ENCODE measurements around the gene KBTBD13.
"Not testable (repeated sequence)": the region's sequence is repeated elsewhere in the genome, so short reads cannot be mapped to it uniquely, and the experiment has no call there.

The KBTBD13 gene

GRCh38 chr15:65091946-65092770, 15.6 kb downstream of the KBTBD13 start:
- no peak for DNase-seq

GRCh38 chr15:65092911-65093792, 16.6 kb downstream of the KBTBD13 start:
- DNase-seq, result no peak

- DNase-seq, result not testable (repeated sequence)
These were observed 17.2 kb downstream of the KBTBD13 start for GRCh38 chr15:65093793-65094170.

- no peak for DNase-seq
These were observed 17.9 kb downstream of the KBTBD13 start for GRCh38 chr15:65094294-65094995.

- DNase-seq, result no peak
These were observed 18.6 kb downstream of the KBTBD13 start for GRCh38 chr15:65095011-65095746.

- no peak for DNase-seq
These were observed 19.2 kb downstream of the KBTBD13 start for GRCh38 chr15:65095747-65096104.

GRCh38 chr15:65096481-65097385, 20.2 kb downstream of the KBTBD13 start:
- DNase-seq, result no peak

GRCh38 chr15:65097651-65098263, 21.2 kb downstream of the KBTBD13 start:
- no peak for DNase-seq

GRCh38 chr15:65099336-65099735, 22.8 kb downstream of the KBTBD13 start:
- DNase-seq, result no peak

- not testable (repeated sequence) for DNase-seq
These were observed 23.3 kb downstream of the KBTBD13 start for GRCh38 chr15:65099801-65100200.

GRCh38 chr15:65100442-65100841, 23.9 kb downstream of the KBTBD13 start:
- no peak for DNase-seq

GRCh38 chr15:65101411-65101890, 24.9 kb downstream of the KBTBD13 start:
- peak; percentile 77 for DNase-seq

- DNase-seq, result no peak
These were observed 25.6 kb downstream of the KBTBD13 start for GRCh38 chr15:65101891-65102708.

- DNase-seq, result no peak
These were observed 26.4 kb downstream of the KBTBD13 start for GRCh38 chr15:65102912-65103311.

GRCh38 chr15:65105038-65105437, 28.5 kb downstream of the KBTBD13 start:
- DNase-seq, result no peak

- no peak for DNase-seq
These were observed 29.6 kb downstream of the KBTBD13 start for GRCh38 chr15:65106011-65106590.

GRCh38 chr15:65110676-65111292, 34.2 kb downstream of the KBTBD13 start:
- DNase-seq, result no peak

GRCh38 chr15:65115086-65115485, 38.5 kb downstream of the KBTBD13 start, which contains the start of gene UBAP1L:
TSS of gene UBAP1L (minus strand) at chr15:65115200. CDS start at chr15:65106215, 8,985 bp downstream.
- no peak for DNase-seq

GRCh38 chr15:65115542-65115941, 39.0 kb downstream of the KBTBD13 start:
- DNase-seq, result no peak
